Neutrophil (primary cell): Measurements from ENCODE around the gene PHIP.

Experiments used
- H3K27ac ChIP-seq: fragments of 200-600 bp; sonication (generic); 2 replicates; pipeline ENCODE4 v1.5.1; 2016; ENCODE audit warnings: mild to moderate bottlenecking, moderate library complexity
- H3K27me3 ChIP-seq: fragments of 200-600 bp; sonication (generic); 2 replicates; pipeline ENCODE4 v1.6.0; 2016; ENCODE audit warnings: mild to moderate bottlenecking
- H3K36me3 ChIP-seq: fragments of 200-600 bp; sonication (generic); 2 replicates; pipeline ENCODE4 v1.5.1; 2017
- H3K4me1 ChIP-seq, 2 experiments: fragments of 200-600 bp in 1 of 2; sonication (generic) in 1 of 2; 1 replicate in 1 of 2; 2 replicates in 1 of 2; pipeline versions ENCODE4 v1.5.1 to v1.6.1; 2013 to 2016; ENCODE audit warnings: low read depth in 1 of 2, low read length in 1 of 2, mild to moderate bottlenecking in 1 of 2, moderate library complexity in 1 of 2; ENCODE audit not compliant: control insufficient read depth in 1 of 2, insufficient read depth in 1 of 2
- H3K4me3 ChIP-seq, 2 experiments: fragments of 200-600 bp in 1 of 2; sonication (generic) in 1 of 2; 1 replicate in 1 of 2; 2 replicates in 1 of 2; pipeline ENCODE4 v1.5.1; 2013 to 2016; ENCODE audit warnings: low read depth in 1 of 2, low read length in 1 of 2, mild to moderate bottlenecking in 1 of 2, moderate library complexity in 1 of 2
- H3K9me3 ChIP-seq: fragments of 200-600 bp; sonication (generic); 2 replicates; pipeline ENCODE4 v1.5.1; 2016
- TF ChIP-seq, protein P1 (sequence below): fragments of 200-600 bp; sonication (generic); IDR thresholded peaks from 2 replicates; pipeline ENCODE4 v1.5.1; 2016; ENCODE audit warnings: antibody characterized with exemption

The PHIP gene

DNA sequence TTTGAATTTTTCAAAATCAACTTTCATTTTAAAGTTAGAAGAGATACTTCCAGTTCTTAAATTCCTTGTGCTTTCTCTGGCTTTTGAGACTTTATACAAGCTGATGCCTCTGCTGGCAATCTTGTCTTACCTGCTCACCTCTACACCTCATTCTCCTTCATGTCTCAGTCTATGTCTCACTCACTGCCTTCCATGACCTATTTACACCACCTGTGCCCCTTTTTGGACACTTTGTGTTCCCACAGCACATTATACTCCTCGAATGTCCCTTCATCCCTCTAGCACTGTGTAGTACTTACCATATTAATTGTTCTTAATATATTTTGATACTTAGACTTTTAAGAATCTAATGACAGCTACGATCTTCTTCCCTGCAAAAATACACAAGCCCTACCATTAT, 15.3 kb downstream of the PHIP start:
- H3K36me3 ChIP-seq: peaks cover 27% of the 10 kb centered on the region
- H3K9me3 ChIP-seq: no peaks in the 10 kb centered on the region
- peaks cover 15 to 25% of the 10 kb centered on the region in 2 experiments for H3K4me1 ChIP-seq
- H3K4me3 ChIP-seq: no peak overlapping the region
- no peaks in the 10 kb centered on the region for H3K27me3 ChIP-seq
- no peak overlapping the region for H3K27ac ChIP-seq
- TF ChIP-seq, protein P1, sequence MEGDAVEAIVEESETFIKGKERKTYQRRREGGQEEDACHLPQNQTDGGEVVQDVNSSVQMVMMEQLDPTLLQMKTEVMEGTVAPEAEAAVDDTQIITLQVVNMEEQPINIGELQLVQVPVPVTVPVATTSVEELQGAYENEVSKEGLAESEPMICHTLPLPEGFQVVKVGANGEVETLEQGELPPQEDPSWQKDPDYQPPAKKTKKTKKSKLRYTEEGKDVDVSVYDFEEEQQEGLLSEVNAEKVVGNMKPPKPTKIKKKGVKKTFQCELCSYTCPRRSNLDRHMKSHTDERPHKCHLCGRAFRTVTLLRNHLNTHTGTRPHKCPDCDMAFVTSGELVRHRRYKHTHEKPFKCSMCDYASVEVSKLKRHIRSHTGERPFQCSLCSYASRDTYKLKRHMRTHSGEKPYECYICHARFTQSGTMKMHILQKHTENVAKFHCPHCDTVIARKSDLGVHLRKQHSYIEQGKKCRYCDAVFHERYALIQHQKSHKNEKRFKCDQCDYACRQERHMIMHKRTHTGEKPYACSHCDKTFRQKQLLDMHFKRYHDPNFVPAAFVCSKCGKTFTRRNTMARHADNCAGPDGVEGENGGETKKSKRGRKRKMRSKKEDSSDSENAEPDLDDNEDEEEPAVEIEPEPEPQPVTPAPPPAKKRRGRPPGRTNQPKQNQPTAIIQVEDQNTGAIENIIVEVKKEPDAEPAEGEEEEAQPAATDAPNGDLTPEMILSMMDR: no peak

DNA sequence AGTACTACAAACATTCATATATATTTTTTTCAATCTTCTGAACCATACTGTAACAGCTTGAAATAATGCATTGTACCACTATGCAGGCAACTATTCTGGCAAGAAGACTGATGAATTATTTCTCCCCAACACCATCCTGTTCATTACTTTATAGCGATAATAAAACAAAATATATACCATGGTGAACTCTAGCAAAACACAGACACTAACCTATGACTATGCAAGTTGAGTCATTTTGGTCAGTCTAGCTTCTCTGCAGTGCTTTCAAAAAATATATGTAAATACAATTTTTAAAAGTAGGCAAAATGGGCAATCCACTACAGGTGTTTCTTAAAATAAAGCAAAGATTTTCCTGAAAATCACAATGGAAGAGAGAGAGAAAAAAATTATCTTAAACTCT, 20.3 kb downstream of the PHIP start:
- TF ChIP-seq, protein P1: no peak
- Histone ChIP-seq H3K4me3 (no peak overlapping the region), H3K9me3 (no peaks in the 10 kb centered on the region), H3K36me3 (peaks cover 61% of the 10 kb centered on the region), H3K4me1 (no peaks in the 10 kb centered on the region), H3K27me3 (no peaks in the 10 kb centered on the region), H3K27ac (no peak overlapping the region)

DNA sequence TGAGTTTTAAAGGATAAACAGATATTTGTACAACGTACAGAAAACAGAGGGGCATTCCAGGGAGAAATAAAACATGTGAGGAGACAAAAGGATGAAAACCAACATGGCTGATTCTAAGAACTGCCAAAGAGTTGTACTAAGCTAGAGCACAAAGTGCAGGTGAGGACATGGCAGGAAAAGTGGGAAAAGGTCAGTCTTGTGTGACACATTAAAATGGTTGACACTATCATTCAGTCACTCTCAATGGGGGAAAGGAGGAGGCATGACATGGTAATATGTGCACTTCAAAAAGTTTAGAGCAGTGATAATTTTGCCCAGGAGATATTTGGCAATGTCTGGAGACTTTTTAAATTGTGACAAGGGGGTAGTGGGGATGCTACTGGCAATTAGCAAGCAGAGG, 21.8 kb downstream of the PHIP start:
- Histone ChIP-seq H3K36me3 (peaks cover 72% of the 10 kb centered on the region), H3K4me1 (no peaks in the 10 kb centered on the region), H3K4me3 (no peak overlapping the region), H3K27ac (no peak overlapping the region), H3K27me3 (no peaks in the 10 kb centered on the region), H3K9me3 (no peaks in the 10 kb centered on the region)
- TF ChIP-seq, protein P1: no peak

DNA sequence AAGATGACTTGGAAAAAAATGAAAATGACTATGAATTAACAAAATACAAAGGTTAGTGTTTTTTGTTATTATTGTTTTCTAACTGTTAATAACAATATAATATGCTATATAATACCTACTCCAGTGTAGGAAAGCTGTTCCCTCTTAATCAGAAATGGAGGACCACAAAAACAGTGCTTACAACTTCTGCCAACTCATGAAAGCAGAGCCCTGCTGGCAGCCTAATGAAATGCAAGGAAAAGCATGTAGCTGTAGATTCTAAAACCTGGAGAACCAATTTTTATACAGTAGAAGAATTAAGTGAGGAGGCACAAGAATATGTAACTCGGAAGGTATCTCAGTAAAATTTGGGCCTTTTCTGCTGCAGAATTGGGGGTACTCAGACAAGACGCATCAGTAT, 29.4 kb downstream of the PHIP start:
- H3K4me3 ChIP-seq: no peak overlapping the region
- H3K4me1 ChIP-seq: no peaks in the 10 kb centered on the region
- no peaks in the 10 kb centered on the region for H3K27me3 ChIP-seq
- TF ChIP-seq, protein P1: no peak
- peaks cover 26% of the 10 kb centered on the region for H3K36me3 ChIP-seq
- no peak overlapping the region for H3K27ac ChIP-seq
- H3K9me3 ChIP-seq: no peaks in the 10 kb centered on the region

DNA sequence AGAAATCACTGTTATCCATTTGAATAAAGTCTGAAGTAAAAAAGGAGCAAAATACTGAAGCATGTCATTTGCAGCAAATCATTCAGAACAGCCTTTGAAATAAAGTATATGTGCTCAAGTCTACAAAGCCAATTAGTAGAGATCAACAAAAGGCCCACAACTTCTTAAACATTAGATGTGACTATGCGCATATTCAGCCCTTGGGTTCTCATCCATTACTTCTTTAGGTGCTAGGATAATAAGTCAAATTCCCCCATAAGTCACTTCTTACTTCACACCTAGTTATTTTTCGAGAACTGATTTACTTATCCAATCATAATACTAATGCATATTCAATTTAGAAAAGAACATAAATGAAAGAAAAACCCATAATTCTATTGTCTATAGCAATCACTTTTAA, 31.0 kb downstream of the PHIP start:
- H3K27me3 ChIP-seq: no peaks in the 10 kb centered on the region
- TF ChIP-seq, protein P1: no peak
- no peaks in the 10 kb centered on the region for H3K9me3 ChIP-seq

DNA sequence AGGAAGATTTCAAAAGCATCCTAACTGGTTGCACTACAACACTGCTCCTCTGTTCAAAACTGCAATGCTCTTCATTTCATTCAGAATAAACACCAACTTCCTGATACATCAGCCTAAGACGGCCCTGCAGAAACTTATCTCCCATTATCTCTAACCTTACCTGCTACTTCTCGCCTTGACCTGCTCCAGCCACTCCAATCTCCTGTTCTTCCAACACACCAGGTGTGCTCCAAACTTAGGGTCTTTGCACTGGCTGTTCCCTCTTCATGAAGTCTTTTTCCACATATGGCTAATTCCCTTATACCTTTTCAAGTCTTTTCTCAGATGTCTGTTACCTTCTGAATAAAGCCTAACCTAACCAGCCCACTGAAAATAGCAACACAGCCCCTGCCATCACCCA, 32.1 kb downstream of the PHIP start:
- no peaks in the 10 kb centered on the region for H3K27me3 ChIP-seq
- H3K4me3 ChIP-seq: no peak overlapping the region
- TF ChIP-seq, protein P1: no peak
- peaks cover 29% of the 10 kb centered on the region for H3K36me3 ChIP-seq
- H3K9me3 ChIP-seq: no peaks in the 10 kb centered on the region
- H3K27ac ChIP-seq: no peak overlapping the region
- H3K4me1 ChIP-seq: no peaks in the 10 kb centered on the region

More for the DNA sequence above, 31.0 kb downstream of the PHIP start:
- no peak overlapping the region for H3K27ac ChIP-seq
- H3K4me3 ChIP-seq: no peak overlapping the region
- no peaks in the 10 kb centered on the region for H3K4me1 ChIP-seq
- H3K36me3 ChIP-seq: peaks cover 22% of the 10 kb centered on the region
